Subcutaneous abdominal adipose tissue (tissue), 5 donors: ENCODE results near the gene ENSA.
"Not testable (repeated sequence)": the region's sequence is repeated elsewhere in the genome, so short reads cannot be mapped to it uniquely, and the experiment has no call there.

Experiments
- H3K27ac ChIP-seq: one replicate; pipeline ENCODE4 v1.7.0; 2013; ENCODE audit warnings: low read depth, mild to moderate bottlenecking, inconsistent platforms, low read length, moderate library complexity
- H3K27me3 ChIP-seq, 5 donors: one replicate each; pipeline ENCODE4 v1.7.0; 2013; ENCODE audit warnings: low read length in 5 of 5, inconsistent platforms in 1 of 5; ENCODE audit not compliant: control insufficient read depth in 5 of 5, insufficient read depth in 4 of 5
- H3K36me3 ChIP-seq, 5 donors: one replicate each; pipeline ENCODE4 v1.7.0; 2013; ENCODE audit warnings: low read length in 5 of 5; ENCODE audit not compliant: control insufficient read depth in 5 of 5, insufficient read depth in 5 of 5
- H3K4me1 ChIP-seq, 5 donors: one replicate each; pipeline ENCODE4 v1.7.0; 2013; ENCODE audit warnings: low read length in 5 of 5, mild to moderate bottlenecking in 3 of 5, moderate library complexity in 1 of 5; ENCODE audit not compliant: control insufficient read depth in 5 of 5, insufficient read depth in 5 of 5
- H3K4me3 ChIP-seq, 5 donors: one replicate each; pipeline ENCODE4 v1.7.0; 2013; ENCODE audit warnings: low read length in 5 of 5, low read depth in 1 of 5
- H3K9ac ChIP-seq, 5 donors: one replicate each; pipeline ENCODE4 v1.7.0; 2013; ENCODE audit warnings: low read length in 5 of 5, mild to moderate bottlenecking in 4 of 5, moderate library complexity in 3 of 5
- H3K9me3 ChIP-seq, 5 donors: one replicate each; pipeline ENCODE4 v1.7.0; 2013; ENCODE audit warnings: low read length in 5 of 5; ENCODE audit not compliant: control insufficient read depth in 5 of 5
- donor health status: healthy.
- donor health status: healthy.
- donor health status: healthy.
- donor health status: healthy.
- donor health status: healthy.

Gene ENSA

DNA sequence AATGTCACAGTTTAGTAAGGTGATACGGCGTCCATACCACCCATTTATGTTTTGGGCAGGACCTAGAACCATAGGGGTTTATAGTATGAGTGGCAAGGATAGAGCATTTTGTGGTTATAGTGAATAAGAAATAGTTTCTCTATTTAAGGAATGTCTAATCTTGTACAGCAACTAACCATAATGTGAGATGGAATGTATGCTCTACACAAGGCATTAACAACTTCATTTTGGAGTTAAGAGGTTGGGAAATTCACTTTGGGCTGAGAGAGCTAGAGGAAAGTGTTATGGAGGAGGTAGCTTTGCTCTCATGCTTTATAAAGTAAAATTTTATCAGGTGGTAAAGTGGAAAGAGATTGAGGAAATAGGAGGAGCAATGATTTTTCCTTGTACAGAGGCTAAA is 47.0 kb downstream of the ENSA start:
- Histone ChIP-seq H3K27ac (no peak overlapping the region), H3K27me3 (no peaks in the 10 kb centered on the region), H3K36me3 (peaks cover 0 to 8% (median 5%) of the 10 kb centered on the region in 5 donors), H3K4me1 (peaks cover 2 to 13% (median 10%) of the 10 kb centered on the region in 5 donors), H3K9ac (peak overlapping the region in 1 of 5 donors; percentile 4), H3K4me3 (no peak overlapping the region), H3K9me3 (no peaks in the 10 kb centered on the region)

GRCh38 chr1:150581962-150582361 is 47.5 kb downstream of the ENSA start:
- not testable (repeated sequence) for H3K4me3 ChIP-seq, H3K9ac ChIP-seq, H3K9me3 ChIP-seq, H3K27ac ChIP-seq, H3K27me3 ChIP-seq
- peaks cover 4 to 12% (median 9%) of the 10 kb centered on the region in 5 donors for H3K36me3 ChIP-seq
- peaks cover 2 to 14% (median 13%) of the 10 kb centered on the region in 5 donors for H3K4me1 ChIP-seq

DNA sequence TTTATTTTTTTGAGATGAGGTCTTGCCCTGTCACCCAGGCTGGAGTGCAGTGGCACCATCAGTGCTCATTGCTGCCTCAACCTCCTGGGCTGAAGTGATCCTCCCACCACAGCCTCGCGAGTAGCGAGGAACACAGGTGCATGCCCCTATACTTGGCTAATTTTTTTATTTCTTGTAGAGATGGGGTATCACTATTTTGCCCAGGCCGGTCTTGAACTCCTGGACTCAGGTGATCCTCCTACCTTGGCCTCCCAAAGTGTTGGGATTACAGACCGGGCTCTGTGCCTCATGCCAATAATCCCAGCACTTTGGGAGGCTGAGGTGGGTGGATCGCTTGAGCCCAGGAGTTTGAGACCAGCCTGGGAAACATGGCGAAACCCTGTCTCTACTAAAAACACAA is 48.0 kb downstream of the ENSA start:
- not testable (repeated sequence) for H3K27me3 ChIP-seq, H3K9me3 ChIP-seq, H3K4me3 ChIP-seq, H3K27ac ChIP-seq, H3K9ac ChIP-seq
- H3K4me1 ChIP-seq, result peaks cover 2 to 18% (median 15%) of the 10 kb centered on the region in 5 donors
- H3K36me3 ChIP-seq, result peaks cover 9 to 17% (median 15%) of the 10 kb centered on the region in 5 donors

GRCh38 chr1:150580966-150581365 is 48.4 kb downstream of the ENSA start:
- H3K27ac ChIP-seq, H3K27me3 ChIP-seq, H3K4me3 ChIP-seq, H3K9ac ChIP-seq, H3K9me3 ChIP-seq: not testable (repeated sequence)
- Histone ChIP-seq H3K4me1 (peaks cover 2 to 22% (median 19%) of the 10 kb centered on the region in 5 donors), H3K36me3 (peaks cover 14 to 22% (median 19%) of the 10 kb centered on the region in 5 donors)

GRCh38 chr1:150579945-150580642 is 49.3 kb downstream of the ENSA start:
- Histone ChIP-seq H3K27me3 (no peaks in the 10 kb centered on the region), H3K9me3 (no peaks in the 10 kb centered on the region), H3K27ac (peak overlapping the region; percentile 99), H3K4me1 (peaks cover 4 to 31% (median 28%) of the 10 kb centered on the region in 5 donors), H3K9ac (peak overlapping the region; percentile 80 to 96 (median 89)), H3K4me3 (peak overlapping the region; percentile 54 to 79 (median 71)), H3K36me3 (peaks cover 22 to 31% (median 28%) of the 10 kb centered on the region in 5 donors)

- Histone ChIP-seq H3K4me3 (peak within 1 kb of the TSS; percentile 88 to 100 (median 98)), H3K36me3 (peaks cover 30 to 39% (median 36%) of the 10 kb centered on the region in 5 donors), H3K27me3 (no peaks in the 10 kb centered on the region), H3K9ac (peak within 1 kb of the TSS; percentile 95 to 100 (median 99)), H3K9me3 (no peaks in the 10 kb centered on the region), H3K27ac (peak within 1 kb of the TSS; percentile 99), H3K4me1 (peaks cover 4 to 39% (median 36%) of the 10 kb centered on the region in 5 donors)
Measured at GRCh38 chr1:150579110-150579944, 50.1 kb downstream of the ENSA start, which contains the start of gene MCL1. MCL1 (minus strand) TSS chr1:150579610; CDS start chr1:150579530, 80 bp downstream.

DNA sequence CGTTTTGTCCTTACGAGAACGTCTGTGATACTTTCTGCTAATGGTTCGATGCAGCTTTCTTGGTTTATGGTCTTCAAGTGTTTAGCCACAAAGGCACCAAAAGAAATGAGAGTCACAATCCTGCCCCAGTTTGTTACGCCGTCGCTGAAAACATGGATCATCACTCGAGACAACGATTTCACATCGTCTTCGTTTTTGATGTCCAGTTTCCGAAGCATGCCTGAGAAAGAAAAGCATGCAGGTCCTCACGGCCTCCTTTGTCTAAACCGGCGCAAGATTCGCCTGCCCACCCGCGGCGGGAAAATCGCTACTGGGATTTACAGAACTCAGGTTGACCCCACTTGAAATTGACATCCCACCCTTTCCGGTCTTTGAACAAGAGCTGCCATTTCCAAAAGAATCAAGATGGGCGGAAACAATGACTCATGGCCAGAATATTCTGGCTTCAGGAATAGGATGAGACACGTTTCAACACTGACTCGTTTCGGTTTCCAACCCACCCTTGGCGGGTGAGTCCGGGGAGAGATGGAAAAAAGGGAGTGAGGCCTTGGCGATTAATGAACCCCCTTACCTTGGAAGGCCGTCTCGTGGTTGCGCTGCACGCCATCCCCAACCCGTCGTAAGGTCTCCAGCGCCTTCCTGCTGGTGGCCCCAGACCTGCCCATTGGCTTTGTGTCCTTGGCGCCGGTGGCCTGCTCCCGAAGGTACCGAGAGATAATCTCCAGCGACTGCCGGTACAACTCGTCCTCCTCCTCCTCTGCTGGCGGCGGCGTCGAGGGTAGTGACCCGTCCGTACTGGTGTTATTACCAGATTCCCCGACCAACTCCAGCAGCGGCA is 50.9 kb downstream of the ENSA start:
- H3K9me3 ChIP-seq, result no peaks in the 10 kb centered on the region
- H3K27ac ChIP-seq, result peak overlapping the region; percentile 99
- peak overlapping the region; percentile 88 to 100 (median 98) for H3K4me3 ChIP-seq
- peak overlapping the region; percentile 95 to 100 (median 99) for H3K9ac ChIP-seq
- H3K27me3 ChIP-seq, result no peaks in the 10 kb centered on the region
- peaks cover 35 to 45% (median 42%) of the 10 kb centered on the region in 5 donors for H3K36me3 ChIP-seq
- peaks cover 4 to 46% (median 40%) of the 10 kb centered on the region in 5 donors for H3K4me1 ChIP-seq

DNA sequence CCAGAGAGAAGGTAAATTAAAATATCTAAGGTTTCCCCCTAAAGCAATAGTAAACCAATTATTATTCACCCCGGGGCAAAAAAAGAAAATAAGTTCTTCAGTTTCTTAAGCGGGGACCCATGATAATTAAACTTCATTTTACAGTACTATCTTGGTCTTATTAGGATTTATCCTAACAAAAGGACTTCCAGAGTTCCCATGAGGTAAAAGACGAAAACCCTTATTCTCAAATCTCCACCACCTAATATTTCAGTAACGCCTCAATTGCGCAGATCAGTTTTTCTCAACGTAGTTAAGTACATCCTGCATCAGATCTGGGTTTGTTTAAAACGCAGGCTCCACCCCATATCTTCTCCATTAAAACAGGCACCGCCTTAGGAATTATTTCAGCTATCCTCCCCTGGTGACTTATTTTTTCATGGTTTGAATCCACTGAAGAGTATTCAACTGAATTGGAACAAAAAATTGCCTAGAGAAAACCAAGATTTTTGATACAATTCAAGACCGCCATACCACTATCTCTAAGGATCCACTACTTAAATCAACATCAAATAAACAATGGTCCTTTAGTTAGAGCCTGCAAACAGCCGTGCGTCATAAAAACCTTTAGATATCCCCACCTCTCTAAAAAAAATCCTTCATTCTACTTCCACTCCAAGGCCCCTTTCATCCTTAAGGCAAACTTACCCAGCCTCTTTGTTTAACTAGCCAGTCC is 51.7 kb downstream of the ENSA start:
- H3K27me3 ChIP-seq, result no peaks in the 10 kb centered on the region
- peaks cover 43 to 53% (median 50%) of the 10 kb centered on the region in 5 donors for H3K36me3 ChIP-seq
- H3K4me1 ChIP-seq, result peaks cover 5 to 53% (median 45%) of the 10 kb centered on the region in 5 donors
- H3K4me3 ChIP-seq, result peak overlapping the region; percentile 88 to 100 (median 98)
- H3K27ac ChIP-seq, result peak overlapping the region; percentile 99
- H3K9me3 ChIP-seq, result no peaks in the 10 kb centered on the region
- peak overlapping the region; percentile 95 to 100 (median 99) for H3K9ac ChIP-seq
